K562 (cell line): ENCODE measurements around the gene CDC42EP2. TPM values are rescaled to one million over a fixed set of nuclear protein-coding genes. Genes with fewer than 3 reads are reported as not detected.
A peak's percentile ranks its signal among the peaks of the same experiment; 100 is the strongest.

Source experiments
- ATAC-seq: fragments of 200-7000 bp; cut with Tn5 transposase; 3 replicates; pipeline ENCODE4 v1.9.1; 2020; ENCODE audit warnings: moderate library complexity
- BruUV-seq: library from RNA; stranded (reverse); fragments of 400-500 nt; replicated peaks from 2 replicates; lab custom pipeline; 2021; lab: Mats Ljungman, UMichigan
- CTCF ChIA-PET: fragments of 300-600 bp; formaldehyde crosslinking; extraction: SDS; loops from one replicate; lab custom pipeline; 2021; ENCODE audit warnings: low intra/inter-chr PET ratio; lab: Yijun Ruan, JAX
- POLR2A ChIA-PET: fragments of 300-600, 350-650 bp; sonication (Branson Sonifier 250); formaldehyde crosslinking; extraction: SDS; loops from one replicate; lab custom pipeline; 2021; ENCODE audit warnings: antibody characterized with exemption, inconsistent platforms; lab: Yijun Ruan, JAX
- DNase-seq, 4 experiments: peaks; one replicate each; pipeline versions ENCODE4 v3.0.0 to v3.0.0-alpha.2; 2011 to 2018; ENCODE audit warnings: low spot score in 3 of 4, mixed read lengths in 3 of 4; ENCODE audit errors: extremely low read depth in 1 of 4
- FAIRE-seq: peaks from 2 replicates; lab custom pipeline; 2011; peaks lifted over from hg19 to GRCh38; lab: Jason Lieb, UNC
- H2AFZ ChIP-seq: 2 replicates; pipeline ENCODE4 v1.6.0; 2011; ENCODE audit warnings: low read depth, low read length, control low read depth, inconsistent platforms
- H3K27ac ChIP-seq: fragments of 200-600 bp; 3 replicates; pipeline ENCODE4 v1.8.0; 2011; ENCODE audit warnings: low read depth, mild to moderate bottlenecking, control low read depth, inconsistent platforms, low read length, moderate library complexity, mixed read lengths; ENCODE audit errors: extremely low read depth
- H3K27me3 ChIP-seq, 2 experiments: fragments of 300-600 bp in 1 of 2; 2 replicates in 1 of 2; 3 replicates in 1 of 2; pipeline versions ENCODE4 v1.6.0 to v1.8.0; 2011; ENCODE audit warnings: inconsistent platforms in 2 of 2, low read length in 2 of 2, mild to moderate bottlenecking in 1 of 2, mixed read lengths in 1 of 2, moderate library complexity in 1 of 2; ENCODE audit not compliant: control insufficient read depth in 2 of 2, insufficient read depth in 2 of 2
- H3K36me3 ChIP-seq: fragments of 300-600 bp; 3 replicates; pipeline ENCODE4 v1.8.0; 2011; ENCODE audit warnings: mild to moderate bottlenecking, low read length, inconsistent platforms; ENCODE audit not compliant: control insufficient read depth, insufficient read depth
- H3K4me1 ChIP-seq, 2 experiments: fragments of 200-600 bp in 1 of 2; replicated peaks in 1 of 2; 2 replicates in 1 of 2; 3 replicates in 1 of 2; pipeline versions ENCODE4 v1.5.1 to v1.8.0; 2011; ENCODE audit warnings: inconsistent platforms in 2 of 2, low read length in 2 of 2, mild to moderate bottlenecking in 1 of 2, mixed read lengths in 1 of 2, moderate library complexity in 1 of 2; ENCODE audit not compliant: control insufficient read depth in 2 of 2, insufficient read depth in 2 of 2
- H3K4me2 ChIP-seq: 2 replicates; pipeline ENCODE4 v1.6.1; 2011; ENCODE audit warnings: low read length, control low read depth, inconsistent platforms, mixed read lengths; ENCODE audit not compliant: insufficient read depth
- H3K4me3 ChIP-seq: fragments of 200-600 bp; sonication (generic), shearing (Covaris generic); 2 replicates; pipeline ENCODE4 v1.5.1; 2016; ENCODE audit warnings: control low read depth, inconsistent platforms
- H3K79me2 ChIP-seq: fragments of 200-600 bp; 3 replicates; pipeline ENCODE4 v1.8.0; 2011; ENCODE audit warnings: low read length, inconsistent platforms; ENCODE audit not compliant: control insufficient read depth, insufficient read depth
- H3K9ac ChIP-seq, 2 experiments: 2 replicates each; pipeline versions ENCODE4 v1.6.0 to v1.6.1; 2011; ENCODE audit warnings: low read depth in 2 of 2, low read length in 2 of 2, control low read depth in 1 of 2, inconsistent platforms in 1 of 2, mild to moderate bottlenecking in 1 of 2, mixed read lengths in 1 of 2; ENCODE audit not compliant: insufficient read depth in 1 of 2
- H3K9me1 ChIP-seq: one replicate; pipeline ENCODE4 v1.6.0; 2011; ENCODE audit warnings: inconsistent platforms, mild to moderate bottlenecking, low read length, moderate library complexity; ENCODE audit not compliant: control insufficient read depth, insufficient read depth
- H3K9me3 ChIP-seq: replicated peaks from 2 replicates; pipeline ENCODE4 v1.5.1; 2011; ENCODE audit warnings: low read depth, low read length, inconsistent platforms; ENCODE audit not compliant: control insufficient read depth, insufficient read depth
- H4K20me1 ChIP-seq: replicated peaks from 2 replicates; pipeline ENCODE4 v1.6.1; 2011; ENCODE audit warnings: low read length, inconsistent platforms, mixed read lengths; ENCODE audit not compliant: control insufficient read depth, insufficient read depth
- ASH1L ChIP-seq: fragments of 450-650 bp; IDR thresholded peaks from 2 replicates; pipeline ENCODE4 v1.6.1; 2018; ENCODE audit warnings: borderline replicate concordance, mild to moderate bottlenecking, low read depth; ENCODE audit not compliant: partially characterized antibody
- FOSL1 ChIP-seq: fragments of 200-800 bp; sonication (Bioruptor generic); conservative IDR thresholded peaks from 2 replicates; pipeline ENCODE4 v1.6.1; 2016; ENCODE audit warnings: missing genetic modification characterization, missing compliant biosample characterization
- JUNB ChIP-seq: fragments of 450-650 bp; formaldehyde crosslinking; conservative IDR thresholded peaks from 2 replicates; pipeline ENCODE4 v1.4.0; 2020; ENCODE audit warnings: mild to moderate bottlenecking
- KLF6 ChIP-seq: fragments of 250-450 bp; sonication (Bioruptor Pico); IDR thresholded peaks from 2 replicates; pipeline ENCODE4 v1.4.0; 2020; ENCODE audit warnings: mild to moderate bottlenecking, moderate library complexity, borderline replicate concordance
- MAZ ChIP-seq, 2 experiments: fragments of 450-650 bp in 1 of 2; sonication (generic) in 1 of 2; formaldehyde crosslinking; IDR thresholded peaks in 1 of 2; conservative IDR thresholded peaks in 1 of 2; 2 replicates each; pipeline versions ENCODE4 v1.4.0 to v1.5.0; 2020; ENCODE audit warnings: mild to moderate bottlenecking in 1 of 2, missing genetic modification reagents in 1 of 2
- NRF1 ChIP-seq, 2 experiments: fragments of 450-650 bp; IDR thresholded peaks in 1 of 2; conservative IDR thresholded peaks in 1 of 2; 2 replicates each; pipeline ENCODE4 v1.6.1; 2014; ENCODE audit warnings: mild to moderate bottlenecking in 2 of 2
- SRF ChIP-seq, 2 experiments: fragments of 250-450, 450-650 bp in 1 of 2; sonication (Bioruptor Pico) in 1 of 2; sonication (generic) in 1 of 2; formaldehyde crosslinking; IDR thresholded peaks; 2 replicates each; pipeline versions ENCODE4 v1.5.0 to v1.5.1; 2020 to 2022; ENCODE audit warnings: mild to moderate bottlenecking in 1 of 2, missing genetic modification reagents in 1 of 2
- ZNF140 ChIP-seq: fragments of 250-450 bp; sonication (Bioruptor Pico); IDR thresholded peaks from 2 replicates; pipeline ENCODE4 v1.8.0; 2021; ENCODE audit warnings: moderate library complexity, mild to moderate bottlenecking, inconsistent platforms
- ZNF146 ChIP-seq: IDR thresholded peaks from one replicate; pipeline ENCODE4 v1.6.1; 2018; ENCODE audit warnings: missing compliant biosample characterization; ENCODE audit not compliant: unreplicated experiment
- ZNF644 ChIP-seq: fragments of 200-800 bp; sonication (Bioruptor generic); IDR thresholded peaks from 2 replicates; pipeline ENCODE4 v1.6.1; 2016; ENCODE audit warnings: low read depth, missing genetic modification characterization, missing compliant biosample characterization
- WGBS: fragments of 100-300 bp; shearing (Covaris generic); methylation state at CpG from one replicate; pipeline ENCODE4 v1.1.6; 2016; ENCODE audit warnings: low coverage, mixed read lengths; ENCODE audit not compliant: insufficient coverage; ENCODE audit errors: missing lambda C conversion rate; 5-methylcytosine and 5-hydroxymethylcytosine counted together
- in situ Hi-C: fragments of 300-500 bp; cut with MboI; formaldehyde crosslinking; loops from 4 replicates; pipeline ENCODE4 v1.15.0; 2018; ENCODE audit warnings: inconsistent platforms, mixed read lengths
- intact Hi-C: fragments of 100-400 bp; cut with micrococcal nuclease; formaldehyde crosslinking; loops from 2 replicates; pipeline ENCODE4 v1.14.2; 2022
- polyA plus RNA-seq, 8 experiments: library from polyadenylated mRNA; depleted of rRNA in 4 of 8; stranded (reverse) in 5 of 8; unstranded in 3 of 8; fragments of >200 nt; fragmentation: Nextera tagmentation in 2 of 8; fragmentation: Illumina TruSeq in 1 of 8; extraction: Ambion mirVana in 2 of 8; extraction: Trizol in 1 of 8; gene quantifications; 2 replicates each; pipeline versions ENCODE4 v1.2.1 to v1.2.3, GENCODE V29; 2011 to 2014; ENCODE audit warnings: inconsistent platforms in 1 of 8, missing spikeins in 1 of 8
- total RNA-seq, 7 experiments: library from RNA; depleted of rRNA in 6 of 7; stranded (reverse); fragments of >200 nt in 6 of 7; fragmentation: Illumina TruSeq in 2 of 7; extraction: Trizol in 2 of 7; gene quantifications; 2 replicates each; pipeline versions ENCODE4 v1.2.1 to v1.2.3, GENCODE V29; 2011 to 2021; ENCODE audit warnings: low replicate concordance in 1 of 7
- TF ChIP-seq, protein P1 (sequence below): fragments of 450-650 bp; IDR thresholded peaks from 2 replicates; pipeline ENCODE4 v1.6.1; 2016; ENCODE audit warnings: low read depth, mild to moderate bottlenecking, moderate library complexity
- TF ChIP-seq, protein P2 (sequence below): fragments of 450-650 bp; formaldehyde crosslinking; IDR thresholded peaks from 2 replicates; pipeline ENCODE4 v1.4.0; 2020; ENCODE audit warnings: mild to moderate bottlenecking, moderate library complexity
- TF ChIP-seq, protein P3 (sequence below): fragments of 250-450 bp; sonication (Bioruptor Pico); IDR thresholded peaks from 2 replicates; pipeline ENCODE4 v1.6.1; 2021; ENCODE audit warnings: mild to moderate bottlenecking
- TF ChIP-seq, protein P4 (sequence below), 3 experiments: fragments of 200-800 bp in 1 of 3; sonication (Bioruptor generic) in 1 of 3; sonication (generic) in 1 of 3; formaldehyde crosslinking in 1 of 3; IDR thresholded peaks; 2 replicates each; pipeline versions ENCODE4 v1.6.1 to v1.8.0; 2016 to 2022; ENCODE audit warnings: mild to moderate bottlenecking in 2 of 3, missing compliant biosample characterization in 2 of 3, missing genetic modification characterization in 2 of 3, missing genetic modification reagents in 1 of 3
- TF ChIP-seq, protein P5 (sequence below): fragments of 250-450 bp; sonication (Bioruptor Pico); IDR thresholded peaks from 2 replicates; pipeline ENCODE4 v1.4.0; 2020; ENCODE audit warnings: borderline replicate concordance

The CDC42EP2 gene
- total and polyA plus RNA-seq, 9 of the 15 experiments (the other 6 are each of a cell fraction or from before 2014, with no cell fraction given) = 0.27 to 3.5 (median 0.83) TPM; not detected in 1

DNA sequence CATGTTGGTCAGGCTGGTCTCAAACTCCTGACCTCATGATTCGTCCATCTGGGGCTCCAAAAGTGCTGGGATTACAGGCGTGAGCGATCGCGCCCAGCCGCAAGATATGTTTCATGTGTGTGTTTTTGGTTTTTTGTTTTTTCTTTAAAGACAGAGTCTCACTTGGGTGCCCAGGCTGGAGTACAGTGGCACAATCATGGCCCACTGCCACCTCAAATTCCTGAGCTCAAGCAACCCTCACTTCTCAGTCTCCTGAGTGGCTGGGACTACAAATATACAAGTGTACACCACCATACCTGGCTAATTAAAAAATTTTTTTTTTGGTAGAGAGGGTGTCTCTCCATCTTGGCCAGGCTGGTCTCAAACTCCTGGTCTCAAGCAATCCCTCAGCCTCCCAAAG is 48.3 kb downstream of the CDC42EP2 start:
- H4K20me1 ChIP-seq = no peaks in the 10 kb centered on the region
- peaks cover 27 to 31% of the 10 kb centered on the region in 2 experiments; a peak in 4 of 5 replicates for H3K4me1 ChIP-seq
- no peak for FAIRE-seq
- no peak overlapping the region for H3K27ac ChIP-seq
- intact Hi-C loops (no loop called here), in situ Hi-C loops (no loop called here)
- no peaks in the 10 kb centered on the region for H3K36me3 ChIP-seq
- no peaks in the 10 kb centered on the region for H3K9me3 ChIP-seq
- no peak overlapping the region for H2AFZ ChIP-seq
- H3K4me2 ChIP-seq = peak overlapping the region; percentile 21; the same call in 1 of the 2 replicates
- no TSS peak for BruUV-seq
- 76% methylated on average over 6 of the region's 6 CpGs for WGBS
- no peak for ATAC-seq
- H3K9me1 ChIP-seq = no peaks in the 10 kb centered on the region
- DNase-seq = no peak
- no peak overlapping the region for H3K4me3 ChIP-seq
- H3K9ac ChIP-seq = no peak overlapping the region
- POLR2A ChIA-PET = interaction anchor here (0.5 to 2.7 kb wide), 10 partner anchors 8 to 143 kb away, joined by 3 to 13 read pairs (median 3); partner anchors contain the start of genes MALAT1, NEAT1 and TIGD3
- H3K27me3 ChIP-seq = no peaks in the 10 kb centered on the region
- CTCF ChIA-PET = no interaction called here
- peaks cover 6% of the 10 kb centered on the region; the same call in 2 of the 3 replicates for H3K79me2 ChIP-seq
- TF ChIP-seq ZNF644 (0 out of 2 replicates have a peak, but pooled peaks have one; percentile 13), ZNF140 (CRISPR knock-in tag) (no peak), ASH1L (no peak), NRF1 (conservative IDR thresholded peaks at IDR 0.05 in 1 of 2, IDR thresholded peaks at IDR 0.05 in 1 of 2) (0 out of 4 replicates have a peak, but pooled peaks of 1 of the 2 experiments have one; percentile 5), JUNB (CRISPR knock-in tag) (no peak), SRF (CRISPR knock-in tag; IDR thresholded peaks at IDR 0.05) (no peak), FOSL1 (no peak), ZNF146 (CRISPR knock-in tag) (no peak), KLF6 (CRISPR knock-in tag) (no peak), MAZ (CRISPR knock-in tag; conservative IDR thresholded peaks at IDR 0.05 in 1 of 2, IDR thresholded peaks at IDR 0.05 in 1 of 2) (no peak)
- TF ChIP-seq, protein P1, sequence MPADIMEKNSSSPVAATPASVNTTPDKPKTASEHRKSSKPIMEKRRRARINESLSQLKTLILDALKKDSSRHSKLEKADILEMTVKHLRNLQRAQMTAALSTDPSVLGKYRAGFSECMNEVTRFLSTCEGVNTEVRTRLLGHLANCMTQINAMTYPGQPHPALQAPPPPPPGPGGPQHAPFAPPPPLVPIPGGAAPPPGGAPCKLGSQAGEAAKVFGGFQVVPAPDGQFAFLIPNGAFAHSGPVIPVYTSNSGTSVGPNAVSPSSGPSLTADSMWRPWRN = no peak
- TF ChIP-seq, protein P2, sequence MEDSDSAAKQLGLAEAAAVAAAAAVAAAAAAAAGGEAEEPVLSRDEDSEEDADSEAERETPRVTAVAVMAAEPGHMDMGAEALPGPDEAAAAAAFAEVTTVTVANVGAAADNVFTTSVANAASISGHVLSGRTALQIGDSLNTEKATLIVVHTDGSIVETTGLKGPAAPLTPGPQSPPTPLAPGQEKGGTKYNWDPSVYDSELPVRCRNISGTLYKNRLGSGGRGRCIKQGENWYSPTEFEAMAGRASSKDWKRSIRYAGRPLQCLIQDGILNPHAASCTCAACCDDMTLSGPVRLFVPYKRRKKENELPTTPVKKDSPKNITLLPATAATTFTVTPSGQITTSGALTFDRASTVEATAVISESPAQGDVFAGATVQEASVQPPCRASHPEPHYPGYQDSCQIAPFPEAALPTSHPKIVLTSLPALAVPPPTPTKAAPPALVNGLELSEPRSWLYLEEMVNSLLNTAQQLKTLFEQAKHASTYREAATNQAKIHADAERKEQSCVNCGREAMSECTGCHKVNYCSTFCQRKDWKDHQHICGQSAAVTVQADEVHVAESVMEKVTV (CRISPR knock-in tag) = no peak
- TF ChIP-seq, protein P3, sequence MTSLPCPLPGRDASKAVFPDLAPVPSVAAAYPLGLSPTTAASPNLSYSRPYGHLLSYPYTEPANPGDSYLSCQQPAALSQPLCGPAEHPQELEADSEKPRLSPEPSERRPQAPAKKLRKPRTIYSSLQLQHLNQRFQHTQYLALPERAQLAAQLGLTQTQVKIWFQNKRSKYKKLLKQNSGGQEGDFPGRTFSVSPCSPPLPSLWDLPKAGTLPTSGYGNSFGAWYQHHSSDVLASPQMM (CRISPR knock-in tag) = no peak
- TF ChIP-seq, protein P4, sequence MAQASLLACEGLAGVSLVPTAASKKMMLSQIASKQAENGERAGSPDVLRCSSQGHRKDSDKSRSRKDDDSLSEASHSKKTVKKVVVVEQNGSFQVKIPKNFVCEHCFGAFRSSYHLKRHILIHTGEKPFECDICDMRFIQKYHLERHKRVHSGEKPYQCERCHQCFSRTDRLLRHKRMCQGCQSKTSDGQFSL (CRISPR knock-in tag; IDR thresholded peaks at IDR 0.05) = no peak
- TF ChIP-seq, protein P4 (tag; IDR thresholded peaks at IDR 0.05) = no peak
- TF ChIP-seq, protein P5, sequence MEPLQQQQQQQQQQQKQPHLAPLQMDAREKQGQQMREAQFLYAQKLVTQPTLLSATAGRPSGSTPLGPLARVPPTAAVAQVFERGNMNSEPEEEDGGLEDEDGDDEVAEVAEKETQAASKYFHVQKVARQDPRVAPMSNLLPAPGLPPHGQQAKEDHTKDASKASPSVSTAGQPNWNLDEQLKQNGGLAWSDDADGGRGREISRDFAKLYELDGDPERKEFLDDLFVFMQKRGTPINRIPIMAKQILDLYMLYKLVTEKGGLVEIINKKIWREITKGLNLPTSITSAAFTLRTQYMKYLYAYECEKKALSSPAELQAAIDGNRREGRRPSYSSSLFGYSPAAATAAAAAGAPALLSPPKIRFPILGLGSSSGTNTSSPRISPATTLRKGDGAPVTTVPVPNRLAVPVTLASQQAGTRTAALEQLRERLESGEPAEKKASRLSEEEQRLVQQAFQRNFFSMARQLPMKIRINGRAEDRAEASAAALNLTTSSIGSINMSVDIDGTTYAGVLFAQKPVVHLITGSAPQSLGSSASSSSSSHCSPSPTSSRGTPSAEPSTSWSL (CRISPR knock-in tag) = no peak
